Pancreas (tissue), 10 donors: ENCODE results near the gene RPTOR. TPM values are rescaled to one million over a fixed set of nuclear protein-coding genes. Genes with fewer than 3 reads are reported as not detected.
"Not testable (repeated sequence)": the region's sequence is repeated elsewhere in the genome, so short reads cannot be mapped to it uniquely, and the experiment has no call there.

Source experiments
- ATAC-seq, 4 donors: fragments of 200-7000 bp; cut with Tn5 transposase; one replicate each; pipeline versions ENCODE4 v1.8.0 to v1.9.1; 2020; ENCODE audit warnings: mild to moderate bottlenecking in 4 of 4, moderate library complexity in 4 of 4
- DNase-seq, 6 donors: peaks; one replicate each; pipeline ENCODE4 v3.0.0-alpha.2; 2020
- FAIRE-seq: peaks from 2 replicates; lab custom pipeline; 2012; peaks lifted over from hg19 to GRCh38; lab: Jason Lieb, UNC
- H3K27ac ChIP-seq, 4 donors: fragments of 200-600 bp; sonication (generic); 1 replicate in 3 of 4; 2 replicates in 1 of 4; pipeline versions ENCODE4 v1.5.0 to v1.8.0; 2020
- H3K27me3 ChIP-seq, 4 donors: fragments of 200-600 bp; one replicate each; pipeline ENCODE4 v1.8.0; 2021
- H3K36me3 ChIP-seq, 3 donors: fragments of 200-600 bp; sonication (generic) in 1 of 3; one replicate each; pipeline versions ENCODE4 v1.5.0 to v1.8.0; 2020 to 2021
- H3K4me1 ChIP-seq, 3 donors: fragments of 200-600 bp; one replicate each; pipeline ENCODE4 v1.8.0; 2021
- H3K4me3 ChIP-seq, 4 donors: fragments of 200-600 bp; sonication (generic) in 2 of 4; one replicate each; pipeline versions ENCODE4 v1.5.0 to v1.8.0; 2020 to 2021
- H3K9me3 ChIP-seq, 4 donors: fragments of 200-600 bp; one replicate each; pipeline ENCODE4 v1.8.0; 2021
- CTCF ChIP-seq, 4 donors: fragments of 200-600 bp; sonication (generic) in 3 of 4; IDR thresholded peaks; one replicate each; pipeline versions ENCODE4 v1.5.0 to v1.8.0; 2021; ENCODE audit warnings: antibody characterized with exemption in 4 of 4
- WGBS, 2 donors: extraction: QIAGEN DNeasy Blood & Tissue Kit; methylation state at CpG; one replicate each; pipeline ENCODE4 v1.1.7; 2013; 5-methylcytosine and 5-hydroxymethylcytosine counted together
- intact Hi-C, 3 donors: fragments of 100-400 bp; cut with DNase I; formaldehyde crosslinking; loops; one replicate each; pipeline versions ENCODE4 v1.11.1 to v1.14.2; 2022
- polyA plus RNA-seq, 2 donors: library from polyadenylated mRNA; stranded (reverse); fragments of 200-250 nt; gene quantifications; one replicate each; pipeline ENCODE4 v1.2.3, GENCODE V29; 2013
- total RNA-seq, 6 donors: library from RNA; stranded (reverse); fragmentation: NEBNext Ultra II Directional in 4 of 6; extraction: Animal tissue kit (Norgen Biotek cat#: 25700) in 4 of 6; gene quantifications; one replicate each; pipeline versions ENCODE4 v1.2.1 to v1.2.4, GENCODE V29; 2021 to 2023
- donor health status: healthy with polysubstance abuse.
- donor health status: DM: no; HTN: no; CAD: no; lungs with moderate emphysema.
- donor health status: DM: no; HTN: no; CAD: no.
- donor health status: control.
- donor health status: control.
- donor health status: Bipolar disorder and iron deficiency.
- donor health status: DM: yes; HTN: yes; CAD: no.
- donor health status: DM: no; HTN: no; CAD: no.
- donor health status: DM: no; HTN: no; CAD: no.
- donor health status: DM: yes; HTN: yes; CAD: no.

RPTOR gene
- total and polyA plus RNA-seq, 8 donors: 5.0 to 18.9 (median 13.2) TPM

GRCh38 chr17:80815151-80815681, 270.6 kb downstream of the RPTOR start:
- Histone ChIP-seq H3K4me1 (no peaks in the 10 kb centered on the region), H3K27ac (no peak overlapping the region), H3K27me3 (no peaks in the 10 kb centered on the region), H3K4me3 (no peak overlapping the region), H3K9me3 (no peaks in the 10 kb centered on the region), H3K36me3 (no peaks in the 10 kb centered on the region)
- WGBS, 2 donors: 89 to 94% methylated on average over 10 of the region's 10 CpGs
- peak in 1 of 6 donors; percentile 25 for DNase-seq
- no peak for FAIRE-seq
- ATAC-seq: no peak
- no peak for TF ChIP-seq CTCF (IDR thresholded peaks at IDR 0.05)
- intact Hi-C loops: no loop called here

GRCh38 chr17:80815718-80816117, 271.1 kb downstream of the RPTOR start:
- H3K4me3 ChIP-seq, H3K27ac ChIP-seq, intact Hi-C loops, H3K4me1 ChIP-seq, H3K9me3 ChIP-seq, H3K27me3 ChIP-seq, H3K36me3 ChIP-seq, ATAC-seq, FAIRE-seq: not testable (repeated sequence)
- WGBS, 2 donors: 94 to 95% methylated on average over 23 of the region's 23 CpGs
- peak in 1 of 6 donors; percentile 39 for DNase-seq

- Histone ChIP-seq H3K9me3 (no peaks in the 10 kb centered on the region), H3K36me3 (no peaks in the 10 kb centered on the region), H3K4me1 (no peaks in the 10 kb centered on the region), H3K27me3 (no peaks in the 10 kb centered on the region), H3K27ac (no peak overlapping the region), H3K4me3 (no peak overlapping the region)
- no peak for ATAC-seq
- no peak for FAIRE-seq
- WGBS, 2 donors: 95% methylated on average over 24 of the region's 24 CpGs
- intact Hi-C loops: no loop called here
- TF ChIP-seq CTCF (IDR thresholded peaks at IDR 0.05): no peak
- DNase-seq: peak in 1 of 6 donors; percentile 34
Observed at GRCh38 chr17:80816241-80817103, 271.8 kb downstream of the RPTOR start.

GRCh38 chr17:80817321-80817845, 272.7 kb downstream of the RPTOR start:
- Histone ChIP-seq H3K4me3 (no peak overlapping the region), H3K27ac (no peak overlapping the region), H3K9me3 (no peaks in the 10 kb centered on the region), H3K4me1 (no peaks in the 10 kb centered on the region), H3K36me3 (no peaks in the 10 kb centered on the region), H3K27me3 (no peaks in the 10 kb centered on the region)
- no peak for TF ChIP-seq CTCF (IDR thresholded peaks at IDR 0.05)
- 95 to 96% methylated on average over 11 of the region's 11 CpGs for WGBS, 2 donors
- intact Hi-C loops: no loop called here
- no peak for ATAC-seq
- no peak for FAIRE-seq
- DNase-seq: peak in 2 of 6 donors; percentile 28 to 38

GRCh38 chr17:80817861-80818260, 273.2 kb downstream of the RPTOR start:
- FAIRE-seq (no peak), DNase-seq (peak in 2 of 6 donors; percentile 9 to 31), ATAC-seq (no peak)
- TF ChIP-seq CTCF (IDR thresholded peaks at IDR 0.05): no peak
- H3K27ac ChIP-seq: no peak overlapping the region
- no peaks in the 10 kb centered on the region for H3K27me3 ChIP-seq
- H3K36me3 ChIP-seq: no peaks in the 10 kb centered on the region
- intact Hi-C loops: no loop called here
- H3K4me1 ChIP-seq: no peaks in the 10 kb centered on the region
- WGBS, 2 donors: 84 to 85% methylated on average over 10 of the region's 10 CpGs
- H3K9me3 ChIP-seq: no peaks in the 10 kb centered on the region
- H3K4me3 ChIP-seq: no peak overlapping the region
